GM04504 (cell line): ENCODE measurements around the gene ATP6V1E1.

ENCODE experiments used
- DNase-seq: peaks from one replicate; pipeline ENCODE4 v3.0.0-alpha.2; 2012; ENCODE audit warnings: low read depth

Gene ATP6V1E1

GRCh38 chr22:17633998-17634323 lies 5.4 kb upstream of the ATP6V1E1 start:
- no peak for DNase-seq

GRCh38 chr22:17633217-17633997 lies 4.9 kb upstream of the ATP6V1E1 start:
- peak; percentile 62 for DNase-seq

- DNase-seq: no peak
These were observed 2.6 kb upstream of the ATP6V1E1 start for GRCh38 chr22:17631076-17631565.

GRCh38 chr22:17629641-17630040 lies 1.1 kb upstream of the ATP6V1E1 start:
- no peak for DNase-seq

- DNase-seq: no peak
These were observed 582 bp upstream of the ATP6V1E1 start for GRCh38 chr22:17629173-17629489.

- DNase-seq: no peak
These were observed 566 bp downstream of the ATP6V1E1 start for GRCh38 chr22:17627961-17628405.

- DNase-seq: no peak
These were observed 15.3 kb downstream of the ATP6V1E1 start for GRCh38 chr22:17613280-17613679.

- DNase-seq: no peak
These were observed 16.5 kb downstream of the ATP6V1E1 start for GRCh38 chr22:17612057-17612456.

- DNase-seq: no peak
These were observed 20.5 kb downstream of the ATP6V1E1 start for GRCh38 chr22:17607891-17608521.

GRCh38 chr22:17606496-17606895 lies 22.1 kb downstream of the ATP6V1E1 start:
- DNase-seq: peak; percentile 54

- DNase-seq: no peak
These were observed 24.9 kb downstream of the ATP6V1E1 start for GRCh38 chr22:17603668-17604067.

GRCh38 chr22:17601031-17601430 lies 27.5 kb downstream of the ATP6V1E1 start:
- DNase-seq: no peak

GRCh38 chr22:17598318-17598717 lies 30.2 kb downstream of the ATP6V1E1 start:
- DNase-seq: no peak

GRCh38 chr22:17597217-17597616 lies 31.3 kb downstream of the ATP6V1E1 start:
- DNase-seq: peak; percentile 39

GRCh38 chr22:17596226-17596625 lies 32.3 kb downstream of the ATP6V1E1 start:
- DNase-seq: no peak

GRCh38 chr22:17592201-17592600 lies 36.3 kb downstream of the ATP6V1E1 start:
- DNase-seq: no peak

- DNase-seq: no peak
These were observed 38.0 kb downstream of the ATP6V1E1 start for GRCh38 chr22:17590586-17590985.

GRCh38 chr22:17589810-17590375 lies 38.7 kb downstream of the ATP6V1E1 start:
- DNase-seq: no peak

- no peak for DNase-seq
These were observed 39.9 kb downstream of the ATP6V1E1 start for GRCh38 chr22:17588606-17589005.

- DNase-seq: no peak
These were observed 40.9 kb downstream of the ATP6V1E1 start for GRCh38 chr22:17587629-17588028.

GRCh38 chr22:17586831-17587440 lies 41.6 kb downstream of the ATP6V1E1 start:
- no peak for DNase-seq

GRCh38 chr22:17583151-17583550 lies 45.4 kb downstream of the ATP6V1E1 start:
- no peak for DNase-seq

- no peak for DNase-seq
These were observed 46.9 kb downstream of the ATP6V1E1 start for GRCh38 chr22:17581631-17582030.
